ENCODE results near the gene ALG9.
A peak's percentile ranks its signal among the peaks of the same experiment; 100 is the strongest.

GRCh38 chr11:111913997-111914396 lies 42.6 kb upstream of the ALG9 start:
- TF ChIP-seq CTCF (IDR thresholded peaks at IDR 0.05): no peak
- TF ChIP-seq POLR2A (IDR thresholded peaks at IDR 0.05): peak in 1 of 2 donors; percentile 63

All from thyroid gland (tissue), 4 donors.